ENCODE data around the gene IL16.
A peak's percentile ranks its signal among the peaks of the same experiment; 100 is the strongest.

The IL16 gene

DNA sequence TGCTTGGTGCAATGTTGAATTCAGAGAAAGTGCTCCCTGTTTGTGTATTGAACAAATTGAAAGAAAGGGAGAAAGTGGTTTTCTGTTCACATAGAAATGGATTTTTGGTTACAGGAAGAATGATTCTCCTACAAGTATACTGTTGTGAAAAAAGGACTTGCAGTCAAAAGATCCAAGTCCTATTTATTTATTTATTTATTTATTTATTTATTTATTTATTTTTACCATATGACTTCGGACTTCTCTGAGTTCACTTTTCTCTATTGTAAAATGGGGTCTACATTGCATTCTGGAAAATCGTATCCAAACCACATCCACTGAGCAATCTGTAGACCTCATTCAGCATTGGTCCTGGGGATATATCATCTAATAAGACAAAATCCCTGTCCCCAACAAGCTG lies 81.2 kb downstream of the IL16 start:
- DNase-seq = no peak

DNA sequence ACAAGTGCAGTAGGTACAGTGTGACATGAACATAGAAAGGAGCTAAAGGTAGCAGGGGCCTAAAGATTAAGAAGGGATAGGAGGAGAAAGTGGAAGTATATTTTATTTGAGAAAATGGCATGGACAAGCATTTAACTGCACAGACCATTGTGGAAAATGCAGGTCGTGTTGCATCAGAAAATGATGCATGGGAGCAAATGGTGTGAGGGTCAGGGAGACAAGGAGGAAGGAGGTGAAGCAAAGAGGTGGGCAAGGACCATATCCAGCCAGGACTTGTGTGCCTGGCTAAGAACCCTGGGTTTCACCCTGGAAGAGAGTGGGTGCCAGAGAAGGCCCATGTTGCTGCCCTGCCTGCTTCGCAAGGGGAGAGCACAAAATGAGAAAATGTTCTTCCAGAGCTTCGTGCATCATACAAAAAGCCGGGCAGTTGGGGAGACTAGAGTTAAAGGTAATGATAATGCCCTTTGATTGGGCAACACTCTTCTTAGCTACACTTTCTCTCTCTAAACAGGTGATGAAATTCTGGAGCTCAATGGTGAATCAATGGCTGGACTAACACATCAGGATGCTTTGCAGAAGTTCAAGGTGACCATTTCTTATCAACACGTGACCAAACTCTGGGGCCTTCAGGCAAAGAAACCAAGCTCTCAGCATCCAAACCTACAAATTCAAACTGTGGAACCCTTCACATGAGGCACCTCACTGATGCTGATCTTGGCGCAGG lies 81.8 kb downstream of the IL16 start:
- no peak for DNase-seq

GRCh38 chr15:81279621-81280485 lies 83.2 kb downstream of the IL16 start:
- DNase-seq = no peak

GRCh38 chr15:81280696-81281455 lies 84.2 kb downstream of the IL16 start:
- DNase-seq = no peak

DNA sequence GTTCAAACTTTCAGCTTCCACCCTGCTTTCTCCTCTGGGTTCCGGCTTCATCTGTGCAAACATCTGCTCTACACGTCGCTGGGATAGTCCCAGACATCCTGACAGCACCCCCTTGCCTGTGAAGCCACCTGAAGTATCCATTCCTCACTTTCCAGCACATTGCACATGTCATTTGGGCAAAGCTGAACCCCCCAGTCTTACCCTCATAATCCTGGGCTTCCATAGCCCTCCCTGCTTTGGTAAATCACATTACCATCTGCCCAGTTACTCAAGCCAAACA lies 84.7 kb downstream of the IL16 start:
- no peak for DNase-seq

- DNase-seq = no peak
These were observed 85.3 kb downstream of the IL16 start for GRCh38 chr15:81281766-81282605.

- no peak for DNase-seq
These were observed 85.9 kb downstream of the IL16 start for GRCh38 chr15:81282606-81282895.

- DNase-seq = no peak
These were observed 86.2 kb downstream of the IL16 start for GRCh38 chr15:81282911-81283310.

- DNase-seq = no peak
These were observed 87.8 kb downstream of the IL16 start for GRCh38 chr15:81284256-81285031.

- DNase-seq = no peak
These were observed 88.8 kb downstream of the IL16 start for GRCh38 chr15:81285461-81285860.

GRCh38 chr15:81286621-81287121 lies 90.0 kb downstream of the IL16 start:
- DNase-seq = no peak

DNA sequence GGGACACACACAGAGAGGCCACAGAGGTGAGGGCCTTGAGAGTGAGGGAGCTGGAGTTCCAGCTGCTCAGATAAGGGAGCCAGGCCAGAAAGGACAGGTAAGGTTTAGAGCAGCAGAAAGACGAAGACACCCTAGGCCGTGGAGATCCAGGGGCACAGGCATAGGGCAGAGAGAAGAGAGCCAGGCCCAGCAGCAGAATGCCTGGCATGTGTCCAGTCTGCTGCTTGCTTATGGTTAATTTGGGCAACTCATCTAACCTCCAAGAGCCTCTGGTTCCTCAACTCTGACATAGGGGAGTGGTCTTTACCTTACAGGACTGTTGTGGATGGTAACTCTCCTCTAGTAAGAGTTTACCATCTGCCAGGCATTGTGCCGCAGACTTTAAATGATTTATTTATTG lies 91.4 kb downstream of the IL16 start:
- DNase-seq = no peak

GRCh38 chr15:81288616-81289015 lies 91.9 kb downstream of the IL16 start:
- no peak for DNase-seq

- DNase-seq = no peak
These were observed 93.2 kb downstream of the IL16 start for GRCh38 chr15:81289910-81290309.

- DNase-seq = no peak
These were observed 95.3 kb downstream of the IL16 start for GRCh38 chr15:81291916-81292522.

GRCh38 chr15:81292523-81293001 lies 95.9 kb downstream of the IL16 start:
- no peak for DNase-seq

DNA sequence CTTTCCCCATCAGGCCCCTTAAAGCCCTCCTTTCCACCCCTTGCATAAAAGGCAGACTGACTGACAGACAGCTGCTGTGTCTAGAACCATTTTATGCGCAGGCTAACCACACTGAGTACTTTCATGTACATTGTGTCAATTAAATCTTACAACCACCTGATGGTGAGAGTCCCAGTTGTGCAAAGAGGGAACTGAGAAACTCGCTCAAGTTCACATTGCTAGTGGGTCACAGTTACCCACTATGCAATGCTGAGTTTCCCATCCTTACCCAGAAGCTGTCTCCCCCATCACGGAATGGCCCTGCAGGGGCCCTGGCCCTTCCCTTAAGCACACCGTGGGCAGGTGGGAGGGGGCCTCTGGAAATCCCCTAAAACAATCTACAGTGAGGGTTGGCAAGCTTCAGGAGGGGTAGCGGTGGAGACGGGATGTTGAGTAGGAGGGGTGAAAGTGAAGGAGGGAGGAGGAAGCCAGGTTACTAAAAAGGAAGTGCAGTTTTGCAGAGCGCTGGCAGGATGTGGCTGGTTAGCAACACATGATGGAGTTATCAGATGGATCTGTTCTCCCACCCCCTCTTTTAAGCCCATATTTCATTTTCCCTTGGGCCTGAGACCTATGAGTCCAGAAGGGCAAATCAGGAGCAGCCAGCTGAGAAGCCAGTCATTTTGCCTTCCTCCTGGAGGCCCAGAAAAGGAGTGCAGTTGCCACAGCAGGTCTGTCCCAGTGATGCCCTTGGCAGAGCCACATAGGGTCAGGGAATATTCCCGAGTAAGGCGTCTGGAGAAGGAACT lies 97.2 kb downstream of the IL16 start:
- peak in 2 of 3 experiments; percentile 32 to 36 for DNase-seq

GRCh38 chr15:81294516-81294880 lies 97.8 kb downstream of the IL16 start:
- DNase-seq = peak in 2 of 3 experiments; percentile 32 to 67

DNA sequence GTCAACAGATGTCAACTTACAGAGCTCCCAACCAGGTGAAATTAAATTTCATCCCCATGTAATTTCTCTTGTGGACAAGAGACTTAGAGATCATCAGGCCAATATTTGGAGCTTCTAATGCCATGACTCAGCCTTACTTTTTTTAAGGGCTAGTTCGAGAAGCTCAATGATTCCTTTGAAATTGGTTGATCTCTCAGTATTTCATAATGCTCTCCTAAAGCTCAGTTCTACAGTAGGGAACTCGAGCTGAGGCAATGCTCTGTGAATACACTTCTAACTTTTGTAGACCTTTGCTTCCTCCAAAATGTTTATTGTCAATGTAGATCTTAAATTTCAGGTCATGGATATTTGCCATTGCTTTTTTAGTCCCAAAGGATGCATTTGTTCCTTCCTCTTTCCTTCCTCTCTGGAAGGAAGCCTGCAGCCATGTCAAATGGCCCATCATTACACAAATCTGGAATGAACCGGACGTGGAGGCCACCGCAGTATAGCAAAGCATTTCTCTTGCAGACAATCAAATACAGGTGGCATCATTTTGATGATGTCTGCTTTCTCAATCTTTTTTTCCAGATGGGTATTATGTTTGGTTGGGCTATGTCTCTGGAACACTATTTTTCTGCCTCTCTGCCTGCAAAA lies 98.9 kb downstream of the IL16 start:
- no peak for DNase-seq

- peak; percentile 36 to 52 (median 46) for DNase-seq
These were observed 99.5 kb downstream of the IL16 start for GRCh38 chr15:81296186-81296585.
